ENCODE measurements around the gene MTHFSD. TPM values are rescaled to one million over a fixed set of nuclear protein-coding genes. Genes with fewer than 3 reads are reported as not detected.

The MTHFSD gene
- total RNA-seq, 2 donors from 2014 or later = 23.7 to 43.8 TPM

GRCh38 chr16:86569701-86570447, 14.8 kb upstream of the MTHFSD start:
- no peak overlapping the region for H3K27ac ChIP-seq
- H3K27me3 ChIP-seq (replicated peaks; ENCODE audit: insufficient read depth) = peaks cover 46% of the 10 kb centered on the region
- H3K9me3 ChIP-seq = no peaks in the 10 kb centered on the region
- DNase-seq (ENCODE audit: low spot score) = no peak
- H3K4me3 ChIP-seq = no peak overlapping the region
- WGBS = 73% methylated on average over 13 of the region's 13 CpGs
- no peak for TF ChIP-seq POLR2AphosphoS5 (IDR thresholded peaks at IDR 0.05)
- no peak for TF ChIP-seq POLR2A (IDR thresholded peaks at IDR 0.05)
- TF ChIP-seq CTCF (IDR thresholded peaks at IDR 0.05) = no peak
- H3K4me1 ChIP-seq (replicated peaks) = no peaks in the 10 kb centered on the region
- intact Hi-C loops (cut with DNase I) = no loop called here
- H3K36me3 ChIP-seq = no peaks in the 10 kb centered on the region

- no peak overlapping the region for H3K27ac ChIP-seq
- no peaks in the 10 kb centered on the region for H3K36me3 ChIP-seq
- WGBS = 18% methylated on average over 32 of the region's 33 CpGs
- H3K27me3 ChIP-seq (replicated peaks; ENCODE audit: insufficient read depth) = peaks cover 47% of the 10 kb centered on the region
- H3K9me3 ChIP-seq = no peaks in the 10 kb centered on the region
- no peak for DNase-seq (ENCODE audit: low spot score)
- no peak overlapping the region for H3K4me3 ChIP-seq
- intact Hi-C loops (cut with DNase I) = no loop called here
- TF ChIP-seq CTCF (IDR thresholded peaks at IDR 0.05) (no peak), POLR2AphosphoS5 (IDR thresholded peaks at IDR 0.05) (no peak), POLR2A (IDR thresholded peaks at IDR 0.05) (no peak)
- H3K4me1 ChIP-seq (replicated peaks) = peaks cover 3% of the 10 kb centered on the region
Observed at GRCh38 chr16:86568677-86569623, 13.9 kb upstream of the MTHFSD start.

- Histone ChIP-seq H3K9me3 (no peaks in the 10 kb centered on the region), H3K4me3 (no peak overlapping the region), H3K27ac (no peak overlapping the region), H3K27me3 (replicated peaks; ENCODE audit: insufficient read depth) (peaks cover 47% of the 10 kb centered on the region), H3K36me3 (no peaks in the 10 kb centered on the region), H3K4me1 (replicated peaks) (peaks cover 3% of the 10 kb centered on the region)
- 3% methylated on average over 46 of the region's 116 CpGs for WGBS
- TF ChIP-seq CTCF (IDR thresholded peaks at IDR 0.05) = no peak
- no peak for TF ChIP-seq POLR2A (IDR thresholded peaks at IDR 0.05)
- TF ChIP-seq POLR2AphosphoS5 (IDR thresholded peaks at IDR 0.05) = no peak
- DNase-seq (ENCODE audit: low spot score) = no peak
- intact Hi-C loops (cut with DNase I) = no loop called here
Observed at GRCh38 chr16:86567701-86568581, 12.9 kb upstream of the MTHFSD start.

- TF ChIP-seq POLR2A (IDR thresholded peaks at IDR 0.05) (no peak), POLR2AphosphoS5 (IDR thresholded peaks at IDR 0.05) (no peak), CTCF (IDR thresholded peaks at IDR 0.05) (no peak)
- DNase-seq (ENCODE audit: low spot score) = no peak
- Histone ChIP-seq H3K36me3 (no peaks in the 10 kb centered on the region), H3K4me3 (peak overlapping the region; percentile 8 to 9), H3K4me1 (replicated peaks) (peaks cover 3% of the 10 kb centered on the region), H3K27ac (no peak overlapping the region), H3K27me3 (replicated peaks; ENCODE audit: insufficient read depth) (peaks cover 47% of the 10 kb centered on the region), H3K9me3 (no peaks in the 10 kb centered on the region)
- intact Hi-C loops (cut with DNase I) = no loop called here
- WGBS = 2% methylated on average over 46 of the region's 88 CpGs
Observed at GRCh38 chr16:86566966-86567700, 12.1 kb upstream of the MTHFSD start.
